K562 (cell line): ENCODE results near the gene XPO6. TPM values are rescaled to one million over a fixed set of nuclear protein-coding genes. Genes with fewer than 3 reads are reported as not detected.

ENCODE experiments used
- ATAC-seq: fragments of 200-7000 bp; cut with Tn5 transposase; 3 replicates; pipeline ENCODE4 v1.9.1; 2020; ENCODE audit warnings: moderate library complexity
- BruUV-seq: library from RNA; stranded (reverse); fragments of 400-500 nt; replicated peaks from 2 replicates; lab custom pipeline; 2021; lab: Mats Ljungman, UMichigan
- CTCF ChIA-PET: fragments of 300-600 bp; formaldehyde crosslinking; extraction: SDS; loops from one replicate; lab custom pipeline; 2021; ENCODE audit warnings: low intra/inter-chr PET ratio; lab: Yijun Ruan, JAX
- POLR2A ChIA-PET: fragments of 300-600, 350-650 bp; sonication (Branson Sonifier 250); formaldehyde crosslinking; extraction: SDS; loops from one replicate; lab custom pipeline; 2021; ENCODE audit warnings: antibody characterized with exemption, inconsistent platforms; lab: Yijun Ruan, JAX
- DNase-seq, 4 experiments: peaks; one replicate each; pipeline versions ENCODE4 v3.0.0 to v3.0.0-alpha.2; 2011 to 2018; ENCODE audit warnings: low spot score in 3 of 4, mixed read lengths in 3 of 4; ENCODE audit errors: extremely low read depth in 1 of 4
- FAIRE-seq: peaks from 2 replicates; lab custom pipeline; 2011; peaks lifted over from hg19 to GRCh38; lab: Jason Lieb, UNC
- H2AFZ ChIP-seq: 2 replicates; pipeline ENCODE4 v1.6.0; 2011; ENCODE audit warnings: low read depth, low read length, control low read depth, inconsistent platforms
- H3K27ac ChIP-seq: fragments of 200-600 bp; 3 replicates; pipeline ENCODE4 v1.8.0; 2011; ENCODE audit warnings: low read depth, mild to moderate bottlenecking, control low read depth, inconsistent platforms, low read length, moderate library complexity, mixed read lengths; ENCODE audit errors: extremely low read depth
- H3K27me3 ChIP-seq, 2 experiments: fragments of 300-600 bp in 1 of 2; 2 replicates in 1 of 2; 3 replicates in 1 of 2; pipeline versions ENCODE4 v1.6.0 to v1.8.0; 2011; ENCODE audit warnings: inconsistent platforms in 2 of 2, low read length in 2 of 2, mild to moderate bottlenecking in 1 of 2, mixed read lengths in 1 of 2, moderate library complexity in 1 of 2; ENCODE audit not compliant: control insufficient read depth in 2 of 2, insufficient read depth in 2 of 2
- H3K36me3 ChIP-seq: fragments of 300-600 bp; 3 replicates; pipeline ENCODE4 v1.8.0; 2011; ENCODE audit warnings: mild to moderate bottlenecking, low read length, inconsistent platforms; ENCODE audit not compliant: control insufficient read depth, insufficient read depth
- H3K4me1 ChIP-seq, 2 experiments: fragments of 200-600 bp in 1 of 2; replicated peaks in 1 of 2; 2 replicates in 1 of 2; 3 replicates in 1 of 2; pipeline versions ENCODE4 v1.5.1 to v1.8.0; 2011; ENCODE audit warnings: inconsistent platforms in 2 of 2, low read length in 2 of 2, mild to moderate bottlenecking in 1 of 2, mixed read lengths in 1 of 2, moderate library complexity in 1 of 2; ENCODE audit not compliant: control insufficient read depth in 2 of 2, insufficient read depth in 2 of 2
- H3K4me2 ChIP-seq: 2 replicates; pipeline ENCODE4 v1.6.1; 2011; ENCODE audit warnings: low read length, control low read depth, inconsistent platforms, mixed read lengths; ENCODE audit not compliant: insufficient read depth
- H3K4me3 ChIP-seq: fragments of 200-600 bp; sonication (generic), shearing (Covaris generic); 2 replicates; pipeline ENCODE4 v1.5.1; 2016; ENCODE audit warnings: control low read depth, inconsistent platforms
- H3K79me2 ChIP-seq: fragments of 200-600 bp; 3 replicates; pipeline ENCODE4 v1.8.0; 2011; ENCODE audit warnings: low read length, inconsistent platforms; ENCODE audit not compliant: control insufficient read depth, insufficient read depth
- H3K9ac ChIP-seq, 2 experiments: 2 replicates each; pipeline versions ENCODE4 v1.6.0 to v1.6.1; 2011; ENCODE audit warnings: low read depth in 2 of 2, low read length in 2 of 2, control low read depth in 1 of 2, inconsistent platforms in 1 of 2, mild to moderate bottlenecking in 1 of 2, mixed read lengths in 1 of 2; ENCODE audit not compliant: insufficient read depth in 1 of 2
- H3K9me1 ChIP-seq: one replicate; pipeline ENCODE4 v1.6.0; 2011; ENCODE audit warnings: inconsistent platforms, mild to moderate bottlenecking, low read length, moderate library complexity; ENCODE audit not compliant: control insufficient read depth, insufficient read depth
- H3K9me3 ChIP-seq: replicated peaks from 2 replicates; pipeline ENCODE4 v1.5.1; 2011; ENCODE audit warnings: low read depth, low read length, inconsistent platforms; ENCODE audit not compliant: control insufficient read depth, insufficient read depth
- H4K20me1 ChIP-seq: replicated peaks from 2 replicates; pipeline ENCODE4 v1.6.1; 2011; ENCODE audit warnings: low read length, inconsistent platforms, mixed read lengths; ENCODE audit not compliant: control insufficient read depth, insufficient read depth
- FOSL1 ChIP-seq: fragments of 200-800 bp; sonication (Bioruptor generic); conservative IDR thresholded peaks from 2 replicates; pipeline ENCODE4 v1.6.1; 2016; ENCODE audit warnings: missing genetic modification characterization, missing compliant biosample characterization
- HDAC2 ChIP-seq: fragments of 450-650 bp; IDR thresholded peaks from 2 replicates; pipeline ENCODE4 v1.6.1; 2016; ENCODE audit warnings: mild to moderate bottlenecking
- HMG20A ChIP-seq: fragments of 450-650 bp; formaldehyde crosslinking; conservative IDR thresholded peaks from 2 replicates; pipeline ENCODE4 v1.4.0; 2020; ENCODE audit warnings: mild to moderate bottlenecking, mixed read lengths
- KAT8 ChIP-seq: fragments of 450-650 bp; IDR thresholded peaks from 2 replicates; pipeline ENCODE4 v1.6.1; 2016; ENCODE audit warnings: low read depth, mild to moderate bottlenecking
- MCM2 ChIP-seq: fragments of 450-650 bp; IDR thresholded peaks from 2 replicates; pipeline ENCODE4 v1.6.1; 2017; ENCODE audit warnings: low read depth, mild to moderate bottlenecking
- NCOA4 ChIP-seq: fragments of 450-650 bp; IDR thresholded peaks from 2 replicates; pipeline ENCODE4 v1.6.1; 2018; ENCODE audit warnings: mild to moderate bottlenecking; ENCODE audit not compliant: partially characterized antibody
- NR3C1 ChIP-seq: sonication (generic); formaldehyde crosslinking; IDR thresholded peaks from 2 replicates; pipeline ENCODE4 v1.8.1; 2022; ENCODE audit warnings: missing genetic modification reagents
- PRMT5 ChIP-seq: sonication (generic); formaldehyde crosslinking; IDR thresholded peaks from 2 replicates; pipeline ENCODE4 v1.5.0; 2020; ENCODE audit warnings: missing genetic modification reagents
- SNAPC5 ChIP-seq: fragments of 250-450 bp; sonication (Bioruptor Pico); IDR thresholded peaks from 2 replicates; pipeline ENCODE4 v1.8.0; 2021; ENCODE audit warnings: moderate library complexity, mild to moderate bottlenecking, inconsistent platforms
- SP1 ChIP-seq: sonication (generic); formaldehyde crosslinking; IDR thresholded peaks from 2 replicates; pipeline ENCODE4 v1.8.1; 2022; ENCODE audit warnings: mild to moderate bottlenecking, missing genetic modification reagents
- SPI1 ChIP-seq: IDR thresholded peaks from 2 replicates; pipeline ENCODE4 v1.6.1; 2011; ENCODE audit warnings: low read depth, low read length, control low read depth, borderline replicate concordance
- ZBTB34 ChIP-seq: fragments of 250-450 bp; sonication (Bioruptor Pico); IDR thresholded peaks from 2 replicates; pipeline ENCODE4 v1.8.0; 2021; ENCODE audit warnings: mild to moderate bottlenecking, moderate library complexity
- ZBTB49 ChIP-seq: sonication (generic); formaldehyde crosslinking; IDR thresholded peaks from 2 replicates; pipeline ENCODE4 v1.8.0; 2022; ENCODE audit warnings: missing genetic modification reagents, mild to moderate bottlenecking, borderline replicate concordance
- ZKSCAN8 ChIP-seq: fragments of 200-800 bp; sonication (Bioruptor generic); IDR thresholded peaks from 2 replicates; pipeline ENCODE4 v1.6.1; 2016; ENCODE audit warnings: missing genetic modification characterization, missing compliant biosample characterization
- ZNF518B ChIP-seq: fragments of 250-450 bp; sonication (Bioruptor Pico); IDR thresholded peaks from 2 replicates; pipeline ENCODE4 v1.5.0; 2021; ENCODE audit warnings: mild to moderate bottlenecking, moderate library complexity
- ZNF76 ChIP-seq: fragments of 250-450 bp; sonication (Bioruptor Pico); IDR thresholded peaks from 2 replicates; pipeline ENCODE4 v1.4.0; 2020; ENCODE audit warnings: mild to moderate bottlenecking, moderate library complexity, borderline replicate concordance
- WGBS: fragments of 100-300 bp; shearing (Covaris generic); methylation state at CpG from one replicate; pipeline ENCODE4 v1.1.6; 2016; ENCODE audit warnings: low coverage, mixed read lengths; ENCODE audit not compliant: insufficient coverage; ENCODE audit errors: missing lambda C conversion rate; 5-methylcytosine and 5-hydroxymethylcytosine counted together
- in situ Hi-C: fragments of 300-500 bp; cut with MboI; formaldehyde crosslinking; loops from 4 replicates; pipeline ENCODE4 v1.15.0; 2018; ENCODE audit warnings: inconsistent platforms, mixed read lengths
- intact Hi-C: fragments of 100-400 bp; cut with micrococcal nuclease; formaldehyde crosslinking; loops from 2 replicates; pipeline ENCODE4 v1.14.2; 2022
- polyA plus RNA-seq, 8 experiments: library from polyadenylated mRNA; depleted of rRNA in 4 of 8; stranded (reverse) in 5 of 8; unstranded in 3 of 8; fragments of >200 nt; fragmentation: Nextera tagmentation in 2 of 8; fragmentation: Illumina TruSeq in 1 of 8; extraction: Ambion mirVana in 2 of 8; extraction: Trizol in 1 of 8; gene quantifications; 2 replicates each; pipeline versions ENCODE4 v1.2.1 to v1.2.3, GENCODE V29; 2011 to 2014; ENCODE audit warnings: inconsistent platforms in 1 of 8, missing spikeins in 1 of 8
- total RNA-seq, 7 experiments: library from RNA; depleted of rRNA in 6 of 7; stranded (reverse); fragments of >200 nt in 6 of 7; fragmentation: Illumina TruSeq in 2 of 7; extraction: Trizol in 2 of 7; gene quantifications; 2 replicates each; pipeline versions ENCODE4 v1.2.1 to v1.2.3, GENCODE V29; 2011 to 2021; ENCODE audit warnings: low replicate concordance in 1 of 7

The XPO6 gene
- total and polyA plus RNA-seq, 9 of the 15 experiments (the other 6 are each of a cell fraction or from before 2014, with no cell fraction given) = 11.2 to 196 (median 119) TPM

GRCh38 chr16:28167221-28167620 lies 44.5 kb downstream of the XPO6 start:
- no peak for FAIRE-seq
- Histone ChIP-seq H3K36me3 (peaks cover 90% of the 10 kb centered on the region), H3K9me3 (no peaks in the 10 kb centered on the region), H3K4me2 (no peak overlapping the region), H3K27me3 (no peaks in the 10 kb centered on the region), H3K9ac (no peak overlapping the region), H2AFZ (no peak overlapping the region), H3K79me2 (peaks cover 28% of the 10 kb centered on the region; the same call in 2 of the 3 replicates), H3K27ac (no peak overlapping the region), H4K20me1 (no peaks in the 10 kb centered on the region), H3K9me1 (no peaks in the 10 kb centered on the region), H3K4me1 (peaks cover 0 to 5% of the 10 kb centered on the region in 2 experiments; a peak in 1 of 5 replicates), H3K4me3 (no peak overlapping the region)
- ATAC-seq = no peak
- no TSS peak for BruUV-seq
- intact Hi-C loops (loop anchor here (10.0 kb wide), 1 partner anchor 48 kb away; the partner anchor contains the start of gene XPO6), in situ Hi-C loops (no loop called here)
- ChIA-PET CTCF (no interaction called here), POLR2A (interaction anchor here (1.3 to 1.6 kb wide), 2 partner anchors 10 to 43 kb away, joined by 5 to 7 read pairs; no protein-coding TSS in a partner anchor)
- no peak for DNase-seq
- 93% methylated on average over 7 of the region's 7 CpGs for WGBS
- no peak for TF ChIP-seq MCM2
- no peak for TF ChIP-seq KAT8
- no peak for TF ChIP-seq HDAC2
- no peak for TF ChIP-seq ZBTB34 (CRISPR knock-in tag)
- no peak for TF ChIP-seq ZKSCAN8 (CRISPR knock-in tag)
- no peak for TF ChIP-seq SPI1
- TF ChIP-seq HMG20A (CRISPR knock-in tag) = no peak
- no peak for TF ChIP-seq NR3C1 (CRISPR knock-in tag)
- no peak for TF ChIP-seq FOSL1 (tag)
- no peak for TF ChIP-seq SNAPC5 (CRISPR knock-in tag)
- TF ChIP-seq NCOA4 = no peak
- TF ChIP-seq ZNF518B (CRISPR knock-in tag) = no peak
- TF ChIP-seq SP1 = no peak
- no peak for TF ChIP-seq PRMT5 (CRISPR knock-in tag)
- no peak for TF ChIP-seq ZNF76
- TF ChIP-seq ZBTB49 (CRISPR knock-in tag) = no peak
